GM21515 (cell line): ENCODE measurements around the gene PDZRN4.

Source experiments
- ATAC-seq: cut with Tn5 transposase; IDR thresholded peaks from one replicate; pipeline ENCODE4 v1.9.1; 2021; ENCODE audit not compliant: unreplicated experiment

Gene PDZRN4

GRCh38 chr12:41356181-41356580 is 168.1 kb downstream of the PDZRN4 start:
- ATAC-seq, result no peak

- no peak for ATAC-seq
These were observed 173.6 kb downstream of the PDZRN4 start for GRCh38 chr12:41361738-41362137.

GRCh38 chr12:41362510-41362909 is 174.4 kb downstream of the PDZRN4 start:
- ATAC-seq, result no peak

GRCh38 chr12:41362931-41363330 is 174.8 kb downstream of the PDZRN4 start:
- no peak for ATAC-seq

- ATAC-seq, result no peak
These were observed 176.1 kb downstream of the PDZRN4 start for GRCh38 chr12:41364211-41364610.

GRCh38 chr12:41365653-41366171 is 177.6 kb downstream of the PDZRN4 start:
- no peak for ATAC-seq

GRCh38 chr12:41367726-41368405 is 179.7 kb downstream of the PDZRN4 start:
- no peak for ATAC-seq

- ATAC-seq, result no peak
These were observed 192.8 kb downstream of the PDZRN4 start for GRCh38 chr12:41380878-41381277.

GRCh38 chr12:41402801-41403200 is 214.7 kb downstream of the PDZRN4 start:
- ATAC-seq, result no peak

GRCh38 chr12:41407232-41407799 is 219.2 kb downstream of the PDZRN4 start:
- no peak for ATAC-seq

- no peak for ATAC-seq
These were observed 221.5 kb downstream of the PDZRN4 start for GRCh38 chr12:41409628-41410027.

- ATAC-seq, result no peak
These were observed 230.5 kb downstream of the PDZRN4 start for GRCh38 chr12:41418586-41418985.

GRCh38 chr12:41419131-41419893 is 231.2 kb downstream of the PDZRN4 start:
- ATAC-seq, result no peak

GRCh38 chr12:41424651-41425050 is 236.5 kb downstream of the PDZRN4 start:
- ATAC-seq, result no peak

- no peak for ATAC-seq
These were observed 245.3 kb downstream of the PDZRN4 start for GRCh38 chr12:41433460-41433859.

GRCh38 chr12:41436076-41436475 is 248.0 kb downstream of the PDZRN4 start:
- no peak for ATAC-seq

- no peak for ATAC-seq
These were observed 249.4 kb downstream of the PDZRN4 start for GRCh38 chr12:41437563-41437962.

GRCh38 chr12:41438854-41439541 is 250.9 kb downstream of the PDZRN4 start:
- ATAC-seq, result no peak

GRCh38 chr12:41439801-41440200 is 251.7 kb downstream of the PDZRN4 start:
- ATAC-seq, result no peak

- ATAC-seq, result no peak
These were observed 253.1 kb downstream of the PDZRN4 start for GRCh38 chr12:41441180-41441579.

GRCh38 chr12:41442896-41443295 is 254.8 kb downstream of the PDZRN4 start:
- no peak for ATAC-seq
